Esophagus squamous epithelium (tissue), 4 donors: ENCODE measurements around the gene CCDC50.

Source experiments
- POLR2A ChIP-seq, 4 donors: fragments of 450-650 bp; IDR thresholded peaks; one replicate each; pipeline ENCODE4 v1.6.1; 2017; ENCODE audit warnings: antibody characterized with exemption in 4 of 4, mild to moderate bottlenecking in 4 of 4, moderate library complexity in 3 of 4
- TF ChIP-seq, protein P1 (sequence below), 6 experiments: fragments of 450-650 bp in 4 of 6; fragments of 200-600 bp in 2 of 6; sonication (generic) in 2 of 6; IDR thresholded peaks; one replicate each; pipeline ENCODE4 v1.5.1; 2016 to 2019; ENCODE audit warnings: antibody characterized with exemption in 6 of 6, mild to moderate bottlenecking in 4 of 6, moderate library complexity in 4 of 6

GRCh38 chr3:191361456-191361855 is 32.3 kb downstream of the CCDC50 start:
- TF ChIP-seq, protein P1, sequence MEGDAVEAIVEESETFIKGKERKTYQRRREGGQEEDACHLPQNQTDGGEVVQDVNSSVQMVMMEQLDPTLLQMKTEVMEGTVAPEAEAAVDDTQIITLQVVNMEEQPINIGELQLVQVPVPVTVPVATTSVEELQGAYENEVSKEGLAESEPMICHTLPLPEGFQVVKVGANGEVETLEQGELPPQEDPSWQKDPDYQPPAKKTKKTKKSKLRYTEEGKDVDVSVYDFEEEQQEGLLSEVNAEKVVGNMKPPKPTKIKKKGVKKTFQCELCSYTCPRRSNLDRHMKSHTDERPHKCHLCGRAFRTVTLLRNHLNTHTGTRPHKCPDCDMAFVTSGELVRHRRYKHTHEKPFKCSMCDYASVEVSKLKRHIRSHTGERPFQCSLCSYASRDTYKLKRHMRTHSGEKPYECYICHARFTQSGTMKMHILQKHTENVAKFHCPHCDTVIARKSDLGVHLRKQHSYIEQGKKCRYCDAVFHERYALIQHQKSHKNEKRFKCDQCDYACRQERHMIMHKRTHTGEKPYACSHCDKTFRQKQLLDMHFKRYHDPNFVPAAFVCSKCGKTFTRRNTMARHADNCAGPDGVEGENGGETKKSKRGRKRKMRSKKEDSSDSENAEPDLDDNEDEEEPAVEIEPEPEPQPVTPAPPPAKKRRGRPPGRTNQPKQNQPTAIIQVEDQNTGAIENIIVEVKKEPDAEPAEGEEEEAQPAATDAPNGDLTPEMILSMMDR (IDR thresholded peaks at IDR 0.05) = no peak
- TF ChIP-seq POLR2A (IDR thresholded peaks at IDR 0.05) = no peak
